ENCODE results near the gene SRPRA.

Gene SRPRA

DNA sequence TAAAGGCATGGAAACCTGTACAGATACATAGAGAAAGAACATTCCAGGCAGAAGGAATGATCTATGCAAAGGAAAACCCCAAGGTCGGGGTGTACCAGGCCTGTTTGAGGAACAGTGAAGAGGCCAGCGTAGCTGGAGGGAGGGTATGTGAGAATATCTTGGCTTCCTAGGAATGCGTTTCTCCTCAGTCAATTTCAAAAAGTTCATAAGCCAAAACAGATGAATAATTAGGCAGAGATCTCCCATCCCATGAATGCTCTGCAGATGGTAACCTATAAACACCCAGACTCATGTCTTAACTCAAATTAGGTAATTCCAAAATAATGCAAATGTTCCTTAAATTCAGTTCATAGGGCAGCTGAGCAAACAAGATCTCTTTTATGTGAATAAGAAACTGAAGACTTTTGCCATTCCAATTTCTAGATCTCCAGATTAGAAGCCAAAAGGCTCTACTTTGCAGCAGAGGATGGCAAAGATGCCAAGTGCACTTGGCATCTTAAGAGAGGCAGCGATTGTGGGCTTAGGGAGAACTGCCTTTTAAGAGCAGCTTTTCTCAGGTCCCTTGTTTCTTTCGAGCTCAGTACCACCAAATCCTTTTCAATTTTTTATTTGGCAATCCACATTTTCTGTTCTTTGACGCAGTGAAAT lies 43.9 kb downstream of the SRPRA start:
- TF ChIP-seq, protein P1, sequence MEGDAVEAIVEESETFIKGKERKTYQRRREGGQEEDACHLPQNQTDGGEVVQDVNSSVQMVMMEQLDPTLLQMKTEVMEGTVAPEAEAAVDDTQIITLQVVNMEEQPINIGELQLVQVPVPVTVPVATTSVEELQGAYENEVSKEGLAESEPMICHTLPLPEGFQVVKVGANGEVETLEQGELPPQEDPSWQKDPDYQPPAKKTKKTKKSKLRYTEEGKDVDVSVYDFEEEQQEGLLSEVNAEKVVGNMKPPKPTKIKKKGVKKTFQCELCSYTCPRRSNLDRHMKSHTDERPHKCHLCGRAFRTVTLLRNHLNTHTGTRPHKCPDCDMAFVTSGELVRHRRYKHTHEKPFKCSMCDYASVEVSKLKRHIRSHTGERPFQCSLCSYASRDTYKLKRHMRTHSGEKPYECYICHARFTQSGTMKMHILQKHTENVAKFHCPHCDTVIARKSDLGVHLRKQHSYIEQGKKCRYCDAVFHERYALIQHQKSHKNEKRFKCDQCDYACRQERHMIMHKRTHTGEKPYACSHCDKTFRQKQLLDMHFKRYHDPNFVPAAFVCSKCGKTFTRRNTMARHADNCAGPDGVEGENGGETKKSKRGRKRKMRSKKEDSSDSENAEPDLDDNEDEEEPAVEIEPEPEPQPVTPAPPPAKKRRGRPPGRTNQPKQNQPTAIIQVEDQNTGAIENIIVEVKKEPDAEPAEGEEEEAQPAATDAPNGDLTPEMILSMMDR (IDR thresholded peaks at IDR 0.05; ENCODE audit: low read depth, low read length, missing control alignments), result no peak
- no peak for DNase-seq (ENCODE audit: extremely low read depth, low read depth)
- no peak overlapping the region for H3K4me3 ChIP-seq (replicated peaks; ENCODE audit: low read depth, low read length)

DNA sequence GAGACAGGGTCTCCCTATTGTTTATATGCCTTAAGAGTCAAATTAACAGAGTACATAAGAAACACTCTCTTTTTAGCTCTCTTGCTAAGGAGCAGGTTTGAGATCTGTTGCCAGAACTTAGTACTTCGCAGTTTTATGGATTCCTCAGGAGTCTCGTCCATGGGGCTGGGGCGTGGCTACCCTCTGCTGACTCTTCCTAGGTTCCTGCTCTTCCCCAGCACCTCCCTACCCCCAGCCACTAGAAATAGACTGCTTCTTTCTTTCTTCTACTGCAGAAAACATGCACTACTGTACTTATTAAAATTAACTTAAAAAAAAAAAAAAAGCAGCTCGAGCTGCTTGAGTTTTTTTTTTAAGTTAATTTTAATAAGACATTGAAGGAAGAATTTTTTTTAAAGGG lies 49.1 kb downstream of the SRPRA start:
- no peak for DNase-seq (ENCODE audit: extremely low read depth, low read depth)
- TF ChIP-seq, protein P1 (IDR thresholded peaks at IDR 0.05; ENCODE audit: low read depth, low read length, missing control alignments), result no peak
- H3K4me3 ChIP-seq (replicated peaks; ENCODE audit: low read depth, low read length), result no peak overlapping the region

DNA sequence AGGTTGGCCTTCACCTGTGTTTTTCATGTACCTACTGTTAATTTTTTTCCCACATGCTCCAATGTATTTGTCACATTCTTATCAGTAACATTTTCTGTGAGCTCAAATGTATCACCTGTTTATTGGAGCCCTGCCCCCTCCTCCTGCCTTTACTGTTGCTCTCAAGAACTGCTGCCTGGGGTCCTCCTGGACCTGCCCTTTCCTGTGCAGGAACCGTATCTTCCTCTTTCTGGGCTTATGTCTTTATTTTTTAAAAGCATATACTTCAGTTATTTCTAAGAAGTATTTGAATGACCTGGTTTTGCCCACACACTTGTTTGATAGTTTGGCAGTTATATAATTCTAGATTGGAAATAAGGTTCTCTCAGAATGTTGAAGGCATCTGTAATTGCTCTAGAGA lies 51.2 kb downstream of the SRPRA start:
- DNase-seq (ENCODE audit: extremely low read depth, low read depth), result no peak
- no peak overlapping the region for H3K4me3 ChIP-seq (replicated peaks; ENCODE audit: low read depth, low read length)
- TF ChIP-seq, protein P1 (IDR thresholded peaks at IDR 0.05; ENCODE audit: low read depth, low read length, missing control alignments), result no peak

DNA sequence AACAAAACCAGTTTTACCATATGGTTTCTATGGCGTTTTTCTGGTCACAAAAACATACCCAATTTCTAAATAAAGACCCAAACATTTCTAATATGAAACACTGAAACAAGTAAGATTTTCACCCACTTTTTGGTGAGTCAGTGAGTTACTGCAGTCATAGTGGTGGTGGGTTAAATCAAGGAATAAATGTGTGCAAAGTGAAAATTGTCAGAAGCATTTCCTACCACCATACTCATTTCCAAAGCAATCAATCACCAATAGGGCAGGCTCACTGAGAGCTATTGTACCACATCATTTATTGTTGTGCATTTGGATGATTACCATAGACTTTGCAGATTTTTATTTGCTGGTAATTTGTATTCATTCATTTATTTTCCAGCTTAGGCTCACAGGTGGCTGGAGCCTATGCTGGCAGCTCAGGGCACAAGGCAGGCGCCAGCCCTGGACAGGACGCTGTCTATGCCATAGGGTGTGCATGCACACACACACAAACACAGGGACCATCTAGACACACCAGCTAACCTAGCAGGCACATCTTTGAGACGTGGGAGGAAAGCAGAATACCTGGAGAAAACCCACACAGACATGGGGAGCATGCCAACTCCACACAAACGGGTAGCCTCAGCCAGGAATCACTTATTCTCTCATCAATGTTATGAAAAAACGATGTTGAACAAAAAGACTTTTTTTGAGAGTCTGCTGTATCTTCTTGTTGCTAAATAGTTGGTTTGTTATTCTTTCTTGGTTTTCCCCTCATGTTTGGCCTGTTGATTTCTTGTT lies 52.0 kb downstream of the SRPRA start:
- TF ChIP-seq, protein P1 (IDR thresholded peaks at IDR 0.05; ENCODE audit: low read depth, low read length, missing control alignments), result no peak
- no peak overlapping the region for H3K4me3 ChIP-seq (replicated peaks; ENCODE audit: low read depth, low read length)
- no peak for DNase-seq (ENCODE audit: extremely low read depth, low read depth)

DNA sequence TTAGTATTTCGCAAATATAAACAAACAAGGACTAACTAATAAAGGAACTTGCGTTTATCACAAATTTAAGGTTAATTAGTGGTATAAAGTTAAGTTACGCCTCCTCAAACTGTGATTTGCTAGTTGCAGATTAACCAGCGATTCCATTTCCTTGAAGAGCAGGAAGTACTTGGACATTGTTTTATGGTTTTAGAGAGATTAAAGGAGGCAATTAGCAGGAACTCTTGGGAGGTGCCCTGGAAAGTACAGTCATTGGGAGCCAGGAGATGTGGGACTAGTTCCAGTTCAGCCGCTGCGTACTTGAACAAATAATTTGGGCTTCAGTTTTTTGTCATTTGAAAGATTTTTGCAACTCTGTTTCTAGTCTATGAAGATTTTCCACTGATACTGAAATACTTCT lies 53.9 kb downstream of the SRPRA start:
- TF ChIP-seq, protein P1 (IDR thresholded peaks at IDR 0.05; ENCODE audit: low read depth, low read length, missing control alignments), result no peak
- H3K4me3 ChIP-seq (replicated peaks; ENCODE audit: low read depth, low read length), result no peak overlapping the region
- DNase-seq (ENCODE audit: extremely low read depth, low read depth), result no peak

DNA sequence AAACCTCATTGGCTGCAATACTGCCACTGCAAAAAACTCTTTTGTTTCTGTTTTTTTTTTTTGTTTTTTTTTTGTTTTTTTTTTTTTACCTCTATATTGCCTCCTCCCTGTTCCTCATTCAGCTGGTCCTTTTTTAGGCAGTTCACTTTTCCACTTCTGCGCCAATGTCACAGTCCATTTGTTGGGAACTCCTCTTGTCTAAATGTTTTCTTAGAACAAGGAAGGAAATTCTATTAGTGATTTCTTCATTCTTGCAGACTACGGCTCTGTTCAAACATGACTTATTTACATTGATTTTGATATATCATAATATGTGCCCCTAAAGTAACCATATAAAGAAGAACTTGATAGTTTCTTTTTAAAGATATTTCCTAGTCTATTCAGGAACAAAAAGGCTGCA lies 54.3 kb downstream of the SRPRA start:
- no peak overlapping the region for H3K4me3 ChIP-seq (replicated peaks; ENCODE audit: low read depth, low read length)
- TF ChIP-seq, protein P1 (IDR thresholded peaks at IDR 0.05; ENCODE audit: low read depth, low read length, missing control alignments), result no peak
- no peak for DNase-seq (ENCODE audit: extremely low read depth, low read depth)
